HepG2 (cell line): Measurements from ENCODE around the gene GAB3.

Source experiments
- BCL6 ChIP-seq: IDR thresholded peaks from 2 replicates; pipeline ENCODE4 v1.6.1; 2016; ENCODE audit warnings: missing genetic modification reagents, missing compliant biosample characterization
- CTCF ChIP-seq: sonication (generic); formaldehyde crosslinking; IDR thresholded peaks from 2 replicates; pipeline ENCODE4 v1.5.0; 2020; ENCODE audit warnings: mild to moderate bottlenecking, missing genetic modification reagents, moderate library complexity
- ETV6 ChIP-seq: sonication (generic); formaldehyde crosslinking; conservative IDR thresholded peaks from 2 replicates; pipeline ENCODE4 v1.4.0; 2020; ENCODE audit warnings: missing genetic modification reagents
- FOSL1 ChIP-seq: sonication (generic); formaldehyde crosslinking; IDR thresholded peaks from 2 replicates; pipeline ENCODE4 v1.9.0; 2021; ENCODE audit warnings: missing genetic modification reagents, borderline replicate concordance
- NONO ChIP-seq, 2 experiments: fragments of 450-650 bp in 1 of 2; sonication (generic) in 1 of 2; formaldehyde crosslinking in 1 of 2; IDR thresholded peaks in 1 of 2; conservative IDR thresholded peaks in 1 of 2; 2 replicates each; pipeline versions ENCODE4 v1.6.1 to v1.8.0; 2017 to 2022; ENCODE audit warnings: mild to moderate bottlenecking in 1 of 2, missing genetic modification reagents in 1 of 2, moderate library complexity in 1 of 2
- PREB ChIP-seq: sonication (generic); formaldehyde crosslinking; IDR thresholded peaks from 2 replicates; pipeline ENCODE4 v1.4.0; 2020; ENCODE audit warnings: missing genetic modification reagents

DNA sequence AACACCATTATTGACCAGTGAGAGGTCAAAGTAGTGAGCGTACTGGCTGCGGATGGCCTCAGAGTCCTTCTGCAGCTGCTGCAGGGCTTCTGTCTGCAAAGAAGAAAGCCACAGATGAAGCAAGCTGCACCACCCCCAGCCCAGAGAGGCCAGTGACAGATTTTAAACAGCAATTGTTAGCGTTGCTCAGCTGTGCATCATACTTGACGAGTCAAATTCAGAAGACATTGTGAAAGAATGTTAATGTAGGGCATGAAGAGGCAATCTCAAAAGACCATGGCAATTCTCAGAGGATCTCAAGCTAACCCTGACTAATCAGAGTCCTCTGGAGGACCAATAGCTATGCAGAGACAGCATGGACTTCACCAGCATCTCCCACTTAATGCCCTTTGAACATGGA, 28.4 kb upstream of the GAB3 start:
- TF ChIP-seq NONO (IDR thresholded peaks at IDR 0.05) (no peak), NONO (CRISPR knock-in tag; conservative IDR thresholded peaks at IDR 0.05) (no peak), PREB (no peak), CTCF (CRISPR knock-in tag) (no peak), FOSL1 (CRISPR knock-in tag) (no peak), ETV6 (CRISPR knock-in tag) (no peak), BCL6 (CRISPR knock-in tag) (no peak)
